A549 (cell line): ENCODE data around the gene MSANTD7. TPM values are rescaled to one million over a fixed set of nuclear protein-coding genes. Genes with fewer than 3 reads are reported as not detected.
A peak's percentile ranks its signal among the peaks of the same experiment; 100 is the strongest.

Experiments
- ATAC-seq, 2 experiments: fragments of 200-7000 bp in 1 of 2; fragments of >200 bp in 1 of 2; cut with Nextera tagmentation in 1 of 2; cut with Tn5 transposase in 1 of 2; 3 replicates each; pipeline versions ENCODE4 v1.8.0 to v1.9.1; 2018 to 2020; ENCODE audit warnings: mild to moderate bottlenecking in 1 of 2, moderate library complexity in 1 of 2
- CTCF ChIA-PET: fragments of 300-600 bp; sonication (Branson Sonifier 250); formaldehyde crosslinking; extraction: SDS; loops from one replicate; lab custom pipeline; 2021; ENCODE audit warnings: antibody characterized with exemption, inconsistent platforms; lab: Yijun Ruan, JAX
- POLR2A ChIA-PET: fragments of 350-600 bp; formaldehyde crosslinking; extraction: SDS; loops from one replicate; lab custom pipeline; 2021; ENCODE audit warnings: antibody characterized with exemption, inconsistent platforms; lab: Yijun Ruan, JAX
- DNase-seq, 2 experiments: peaks; one replicate each; pipeline versions ENCODE4 v3.0.0 to v3.0.0-alpha.2; 2011 to 2016; ENCODE audit warnings: low read depth in 1 of 2, low spot score in 1 of 2
- FAIRE-seq: peaks from 2 replicates; lab custom pipeline; 2011; peaks lifted over from hg19 to GRCh38; lab: Jason Lieb, UNC
- H3K27ac ChIP-seq, 2 experiments: fragments of >200 bp; sonication (Bioruptor Twin); formaldehyde crosslinking; 3 replicates each; pipeline ENCODE4 v1.5.1; 2016 to 2017
- H3K4me1 ChIP-seq: fragments of >200 bp; sonication (Bioruptor Twin); formaldehyde crosslinking; 3 replicates; pipeline ENCODE4 v1.6.1; 2016
- H3K4me2 ChIP-seq: fragments of >200 bp; sonication (Bioruptor Twin); formaldehyde crosslinking; 3 replicates; pipeline ENCODE4 v1.6.1; 2016
- H3K4me3 ChIP-seq: fragments of >200 bp; sonication (Bioruptor Twin); formaldehyde crosslinking; 3 replicates; pipeline ENCODE4 v1.5.1; 2016
- H3K9me3 ChIP-seq: fragments of >200 bp; sonication (Bioruptor Twin); formaldehyde crosslinking; 3 replicates; pipeline ENCODE4 v1.6.1; 2016
- EHMT2 ChIP-seq: fragments of 200-600 bp; sonication (generic); IDR thresholded peaks from 2 replicates; pipeline ENCODE4 v1.6.1; 2016; ENCODE audit warnings: antibody characterized with exemption, low read depth, mild to moderate bottlenecking, moderate library complexity
- EP300 ChIP-seq, 2 experiments: fragments of >200 bp; sonication (Bioruptor Twin); formaldehyde crosslinking; IDR thresholded peaks; 2 replicates in 1 of 2; 3 replicates in 1 of 2; pipeline ENCODE4 v1.6.1; 2016 to 2017
- HDAC2 ChIP-seq: fragments of 200-600 bp; sonication (generic); IDR thresholded peaks from 2 replicates; pipeline ENCODE4 v1.6.1; 2016
- HEYL ChIP-seq: fragments of 250-450 bp; sonication (Bioruptor Pico); IDR thresholded peaks from 2 replicates; pipeline ENCODE4 v1.8.0; 2021; ENCODE audit warnings: mild to moderate bottlenecking, moderate library complexity
- HOXB13 ChIP-seq: fragments of 250-450 bp; sonication (Bioruptor Pico); IDR thresholded peaks from 2 replicates; pipeline ENCODE4 v1.5.0; 2020; ENCODE audit warnings: low read depth, mild to moderate bottlenecking, moderate library complexity
- HOXB5 ChIP-seq: fragments of 250-450 bp; sonication (Bioruptor Pico); IDR thresholded peaks from 2 replicates; pipeline ENCODE4 v1.5.0; 2020; ENCODE audit warnings: mild to moderate bottlenecking, moderate library complexity
- MAFK ChIP-seq: fragments of 450-650 bp; IDR thresholded peaks from 2 replicates; pipeline ENCODE4 v1.6.1; 2014; ENCODE audit not compliant: partially characterized antibody
- MAZ ChIP-seq: fragments of 150-350 bp; IDR thresholded peaks from 2 replicates; pipeline ENCODE4 v1.6.1; 2014; ENCODE audit warnings: antibody characterized with exemption, low read depth, low read length, borderline replicate concordance
- NPAS2 ChIP-seq: fragments of 250-450 bp; sonication (Bioruptor Pico); IDR thresholded peaks from 2 replicates; pipeline ENCODE4 v1.8.0; 2022; ENCODE audit warnings: mild to moderate bottlenecking, moderate library complexity, borderline replicate concordance
- NR3C1 ChIP-seq: fragments of >200 bp; sonication (Bioruptor Twin); formaldehyde crosslinking; IDR thresholded peaks from 3 replicates; pipeline ENCODE4 v1.6.1; 2017
- POLR2A ChIP-seq: IDR thresholded peaks from 2 replicates; pipeline ENCODE4 v1.6.1; 2012; ENCODE audit warnings: mild to moderate bottlenecking, low read length
- RAD21 ChIP-seq, 2 experiments: fragments of >200 bp in 1 of 2; sonication (Bioruptor Twin) in 1 of 2; formaldehyde crosslinking in 1 of 2; IDR thresholded peaks in 1 of 2; conservative IDR thresholded peaks in 1 of 2; 2 replicates in 1 of 2; 3 replicates in 1 of 2; pipeline ENCODE4 v1.6.1; 2012 to 2018; ENCODE audit warnings: inconsistent platforms in 1 of 2
- SREBF2 ChIP-seq: fragments of 450-650 bp; IDR thresholded peaks from 2 replicates; pipeline ENCODE4 v1.6.1; 2014; ENCODE audit warnings: mild to moderate bottlenecking, moderate library complexity
- TFCP2L1 ChIP-seq: fragments of 250-450 bp; sonication (Bioruptor Pico); IDR thresholded peaks from 2 replicates; pipeline ENCODE4 v1.5.0; 2021; ENCODE audit warnings: mild to moderate bottlenecking
- ZFP36 ChIP-seq: fragments of 450-650 bp; IDR thresholded peaks from 2 replicates; pipeline ENCODE4 v1.6.1; 2014; ENCODE audit warnings: borderline replicate concordance; ENCODE audit not compliant: partially characterized antibody
- ZNF302 ChIP-seq: fragments of 250-450 bp; sonication (Bioruptor Pico); IDR thresholded peaks from 2 replicates; pipeline ENCODE4 v1.9.0; 2021; ENCODE audit warnings: inconsistent platforms, mild to moderate bottlenecking, moderate library complexity
- ZSCAN20 ChIP-seq: fragments of 250-450 bp; sonication (Bioruptor Pico); IDR thresholded peaks from 2 replicates; pipeline ENCODE4 v1.8.0; 2022; ENCODE audit warnings: mild to moderate bottlenecking, moderate library complexity
- WGBS: methylation state at CpG from one replicate; pipeline ENCODE4 v1.1.6; 2017; ENCODE audit errors: missing lambda C conversion rate; 5-methylcytosine and 5-hydroxymethylcytosine counted together
- polyA plus RNA-seq, 4 experiments: library from polyadenylated mRNA; depleted of rRNA in 3 of 4; stranded (reverse); fragments of >200 nt; fragmentation: RNase III in 1 of 4; extraction: RNeasy Plus Mini Kit Qiagen cat#74134 plus additional on column Dnase treatment in 1 of 4; gene quantifications; 2 replicates in 3 of 4; 3 replicates in 1 of 4; pipeline ENCODE4 v1.2.3, GENCODE V29; 2011 to 2017
- TF ChIP-seq, protein P1 (sequence below): IDR thresholded peaks from 2 replicates; pipeline ENCODE4 v1.6.1; 2012
- TF ChIP-seq, protein P2 (sequence below): fragments of >200 bp; sonication (Bioruptor Twin); formaldehyde crosslinking; IDR thresholded peaks from 3 replicates; pipeline ENCODE4 v1.6.1; 2016
- TF ChIP-seq, protein P3 (sequence below): fragments of 450-650 bp; IDR thresholded peaks from 2 replicates; pipeline ENCODE4 v1.6.1; 2014; ENCODE audit warnings: antibody characterized with exemption
- TF ChIP-seq, protein P4 (sequence below): fragments of >200 bp; sonication (Bioruptor Twin); formaldehyde crosslinking; IDR thresholded peaks from 3 replicates; pipeline ENCODE4 v1.5.1; 2016
- TF ChIP-seq, protein P5 (sequence below): fragments of 250-450 bp; sonication (Bioruptor Pico); IDR thresholded peaks from 2 replicates; pipeline ENCODE4 v1.5.0; 2021; ENCODE audit warnings: mild to moderate bottlenecking, moderate library complexity, borderline replicate concordance
- TF ChIP-seq, protein P6 (sequence below): fragments of 250-450 bp; sonication (Bioruptor Pico); IDR thresholded peaks from 2 replicates; pipeline ENCODE4 v1.5.0; 2020; ENCODE audit warnings: low read depth, mild to moderate bottlenecking, moderate library complexity

Gene MSANTD7
- polyA plus RNA-seq, 2 of the 4 experiments (the other 2 are of a cell fraction) = 10.9 TPM

DNA sequence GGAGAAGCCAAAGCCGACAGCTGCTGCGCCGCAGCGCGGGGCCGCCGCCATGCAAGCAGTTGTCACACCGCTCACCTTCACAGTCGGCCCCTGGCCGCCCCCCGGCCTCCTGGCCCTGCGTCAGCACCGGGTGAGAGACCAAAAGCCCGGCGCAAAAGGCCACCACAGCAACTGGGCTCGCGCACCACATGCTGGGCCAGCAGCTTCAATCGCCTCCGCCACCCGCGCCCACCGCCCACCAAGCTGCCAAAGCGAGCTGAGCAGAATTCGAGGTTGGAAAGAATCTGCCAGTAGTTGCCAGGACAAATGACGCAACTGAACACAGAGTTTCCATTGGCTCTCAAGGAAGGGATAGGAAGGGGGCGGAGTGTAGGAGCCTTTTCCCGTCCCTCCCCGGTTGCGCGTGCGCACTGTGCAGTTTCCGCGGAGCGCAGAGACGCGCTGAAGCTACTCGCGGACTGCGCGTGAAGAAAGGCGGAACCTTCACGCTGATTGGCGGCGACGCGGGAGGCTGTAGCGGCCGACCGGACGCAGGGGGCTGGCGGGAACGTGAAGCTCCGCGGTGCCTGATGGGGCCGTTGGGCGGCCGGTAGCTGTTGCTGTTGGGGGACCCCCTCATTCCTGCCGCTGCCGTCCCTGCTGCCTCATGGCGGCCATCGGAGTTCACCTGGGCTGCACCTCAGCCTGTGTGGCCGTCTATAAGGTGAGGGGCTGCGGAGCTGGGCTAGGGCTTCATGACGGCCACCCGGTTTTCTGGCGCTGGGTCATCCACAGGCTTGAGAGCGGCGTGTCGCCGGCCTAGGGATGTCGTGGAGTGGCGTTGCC lies at the start of gene MSANTD7, which contains the start of the genes CDNF and HSPA14 (continued):
- TF ChIP-seq HOXB13 (CRISPR knock-in tag) = no peak
- peak; percentile 5 for TF ChIP-seq MAFK

DNA sequence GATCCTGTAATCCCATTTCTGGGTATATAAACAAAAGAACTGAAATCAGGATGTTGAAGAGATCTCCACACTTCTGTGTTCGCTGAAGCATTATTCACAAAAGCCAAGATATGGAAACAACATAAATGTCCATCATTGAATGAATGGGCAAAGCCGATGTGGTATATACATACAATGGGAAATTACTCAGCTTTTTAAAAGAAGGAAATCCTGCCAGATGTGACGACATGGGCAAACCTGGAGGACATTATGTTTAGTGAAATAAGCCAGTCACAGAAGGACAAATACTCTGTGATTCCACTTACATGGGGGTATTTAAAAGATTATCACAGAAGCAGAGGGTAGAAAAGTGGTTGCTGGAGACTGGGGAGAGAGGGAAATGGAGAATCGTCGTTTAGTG lies 39.5 kb upstream of the MSANTD7 start:
- ChIA-PET POLR2A (no interaction called here), CTCF (no interaction called here)
- H3K27ac ChIP-seq = no peak overlapping the region
- ATAC-seq = no peak
- H3K4me2 ChIP-seq = no peak overlapping the region
- no peak for DNase-seq
- FAIRE-seq = no peak
- H3K4me3 ChIP-seq = no peak overlapping the region
- no peaks in the 10 kb centered on the region for H3K4me1 ChIP-seq
- TF ChIP-seq, protein P1, sequence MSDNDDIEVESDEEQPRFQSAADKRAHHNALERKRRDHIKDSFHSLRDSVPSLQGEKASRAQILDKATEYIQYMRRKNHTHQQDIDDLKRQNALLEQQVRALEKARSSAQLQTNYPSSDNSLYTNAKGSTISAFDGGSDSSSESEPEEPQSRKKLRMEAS = no peak
- TF ChIP-seq ZNF302 (CRISPR knock-in tag) (no peak), NR3C1 (no peak)
- no peaks in the 10 kb centered on the region for H3K9me3 ChIP-seq
- 89% methylated on average over 5 of the region's 5 CpGs for WGBS

DNA sequence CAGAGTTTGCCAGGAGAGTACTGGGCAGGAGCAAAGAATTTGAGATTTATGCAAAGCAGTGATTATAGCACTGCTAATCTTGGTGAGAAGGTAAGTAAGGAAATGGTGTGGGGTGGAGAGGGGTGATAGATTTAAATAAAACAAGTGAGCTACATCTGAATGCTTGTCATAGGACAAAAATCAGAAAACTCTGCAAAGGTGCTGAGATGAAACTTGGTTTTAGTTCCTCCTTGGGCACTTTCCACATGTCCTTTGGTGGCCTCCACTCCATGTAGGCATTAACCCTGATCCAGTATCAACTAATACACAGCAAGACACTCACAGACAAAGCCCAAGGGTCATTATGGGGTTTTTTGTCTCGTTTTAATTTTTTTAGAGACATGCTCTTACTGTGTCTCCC lies 37.7 kb upstream of the MSANTD7 start:
- Histone ChIP-seq H3K4me3 (no peak overlapping the region), H3K27ac (peak overlapping the region in 1 of 2 experiments; percentile 52; a peak in 2 of 6 replicates), H3K4me2 (no peak overlapping the region), H3K9me3 (no peaks in the 10 kb centered on the region), H3K4me1 (no peaks in the 10 kb centered on the region)
- ATAC-seq (no peak), FAIRE-seq (no peak), DNase-seq (no peak)
- WGBS = 4% methylated on average over 1 of the region's 1 CpG
- TF ChIP-seq HOXB5 (CRISPR knock-in tag) (no peak), NR3C1 (no peak), SREBF2 (no peak), NPAS2 (CRISPR knock-in tag) (no peak), HDAC2 (no peak)
- ChIA-PET POLR2A (no interaction called here), CTCF (interaction anchor here (0.6 to 1.4 kb wide), 2 partner anchors 12 to 19 kb away, joined by 3 read pairs; no protein-coding TSS in a partner anchor)

DNA sequence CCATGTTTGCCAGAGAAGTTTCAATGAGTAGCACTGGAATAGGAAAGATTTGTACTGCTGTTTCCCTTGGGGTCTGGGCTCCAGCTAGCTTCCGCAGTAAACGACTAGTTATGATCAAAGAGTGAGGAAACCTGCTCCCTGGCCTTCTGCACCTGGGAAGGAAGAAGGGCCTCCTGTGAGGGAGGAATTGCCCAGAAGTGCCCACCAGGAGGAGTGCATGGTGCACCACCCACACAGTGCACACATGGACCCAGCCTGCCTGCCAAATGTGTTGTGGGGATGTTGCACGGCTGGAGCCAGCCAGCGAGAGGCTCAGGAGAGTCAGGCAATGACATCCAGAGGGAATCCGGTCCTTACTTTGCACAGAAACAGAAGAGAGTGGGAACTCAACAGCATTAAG lies 36.4 kb upstream of the MSANTD7 start:
- no peaks in the 10 kb centered on the region for H3K4me1 ChIP-seq
- CTCF ChIA-PET = interaction anchor here (0.8 to 1.5 kb wide), 7 partner anchors 12 to 303 kb away, joined by 3 to 4 read pairs (median 3); no protein-coding TSS in a partner anchor
- no peak overlapping the region for H3K4me3 ChIP-seq
- no peak overlapping the region for H3K4me2 ChIP-seq
- POLR2A ChIA-PET = no interaction called here
- DNase-seq (peak in 1 of 2 experiments; percentile 23), ATAC-seq (peak; percentile 74 to 76; a peak in 5 of 6 replicates), FAIRE-seq (no peak)
- no peaks in the 10 kb centered on the region for H3K9me3 ChIP-seq
- WGBS = 79% methylated on average over 5 of the region's 5 CpGs
- peak overlapping the region in 1 of 2 experiments; percentile 34; a peak in 2 of 6 replicates for H3K27ac ChIP-seq
- TF ChIP-seq NPAS2 (CRISPR knock-in tag) (no peak), EHMT2 (no peak), NR3C1 (no peak), EP300 (IDR thresholded peaks at IDR 0.05) (no peak), TFCP2L1 (CRISPR knock-in tag) (no peak), ZFP36 (no peak), MAZ (no peak), RAD21 (conservative IDR thresholded peaks at IDR 0.05 in 1 of 2, IDR thresholded peaks at IDR 0.05 in 1 of 2) (no peak), MAFK (no peak), ZSCAN20 (no peak), POLR2A (no peak), HEYL (CRISPR knock-in tag) (no peak)
- TF ChIP-seq, protein P2, sequence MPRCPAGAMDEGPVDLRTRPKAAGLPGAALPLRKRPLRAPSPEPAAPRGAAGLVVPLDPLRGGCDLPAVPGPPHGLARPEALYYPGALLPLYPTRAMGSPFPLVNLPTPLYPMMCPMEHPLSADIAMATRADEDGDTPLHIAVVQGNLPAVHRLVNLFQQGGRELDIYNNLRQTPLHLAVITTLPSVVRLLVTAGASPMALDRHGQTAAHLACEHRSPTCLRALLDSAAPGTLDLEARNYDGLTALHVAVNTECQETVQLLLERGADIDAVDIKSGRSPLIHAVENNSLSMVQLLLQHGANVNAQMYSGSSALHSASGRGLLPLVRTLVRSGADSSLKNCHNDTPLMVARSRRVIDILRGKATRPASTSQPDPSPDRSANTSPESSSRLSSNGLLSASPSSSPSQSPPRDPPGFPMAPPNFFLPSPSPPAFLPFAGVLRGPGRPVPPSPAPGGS = no peak
- TF ChIP-seq, protein P3, sequence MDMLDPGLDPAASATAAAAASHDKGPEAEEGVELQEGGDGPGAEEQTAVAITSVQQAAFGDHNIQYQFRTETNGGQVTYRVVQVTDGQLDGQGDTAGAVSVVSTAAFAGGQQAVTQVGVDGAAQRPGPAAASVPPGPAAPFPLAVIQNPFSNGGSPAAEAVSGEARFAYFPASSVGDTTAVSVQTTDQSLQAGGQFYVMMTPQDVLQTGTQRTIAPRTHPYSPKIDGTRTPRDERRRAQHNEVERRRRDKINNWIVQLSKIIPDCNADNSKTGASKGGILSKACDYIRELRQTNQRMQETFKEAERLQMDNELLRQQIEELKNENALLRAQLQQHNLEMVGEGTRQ = no peak
- TF ChIP-seq, protein P4, sequence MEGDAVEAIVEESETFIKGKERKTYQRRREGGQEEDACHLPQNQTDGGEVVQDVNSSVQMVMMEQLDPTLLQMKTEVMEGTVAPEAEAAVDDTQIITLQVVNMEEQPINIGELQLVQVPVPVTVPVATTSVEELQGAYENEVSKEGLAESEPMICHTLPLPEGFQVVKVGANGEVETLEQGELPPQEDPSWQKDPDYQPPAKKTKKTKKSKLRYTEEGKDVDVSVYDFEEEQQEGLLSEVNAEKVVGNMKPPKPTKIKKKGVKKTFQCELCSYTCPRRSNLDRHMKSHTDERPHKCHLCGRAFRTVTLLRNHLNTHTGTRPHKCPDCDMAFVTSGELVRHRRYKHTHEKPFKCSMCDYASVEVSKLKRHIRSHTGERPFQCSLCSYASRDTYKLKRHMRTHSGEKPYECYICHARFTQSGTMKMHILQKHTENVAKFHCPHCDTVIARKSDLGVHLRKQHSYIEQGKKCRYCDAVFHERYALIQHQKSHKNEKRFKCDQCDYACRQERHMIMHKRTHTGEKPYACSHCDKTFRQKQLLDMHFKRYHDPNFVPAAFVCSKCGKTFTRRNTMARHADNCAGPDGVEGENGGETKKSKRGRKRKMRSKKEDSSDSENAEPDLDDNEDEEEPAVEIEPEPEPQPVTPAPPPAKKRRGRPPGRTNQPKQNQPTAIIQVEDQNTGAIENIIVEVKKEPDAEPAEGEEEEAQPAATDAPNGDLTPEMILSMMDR = no peak
- TF ChIP-seq, protein P5, sequence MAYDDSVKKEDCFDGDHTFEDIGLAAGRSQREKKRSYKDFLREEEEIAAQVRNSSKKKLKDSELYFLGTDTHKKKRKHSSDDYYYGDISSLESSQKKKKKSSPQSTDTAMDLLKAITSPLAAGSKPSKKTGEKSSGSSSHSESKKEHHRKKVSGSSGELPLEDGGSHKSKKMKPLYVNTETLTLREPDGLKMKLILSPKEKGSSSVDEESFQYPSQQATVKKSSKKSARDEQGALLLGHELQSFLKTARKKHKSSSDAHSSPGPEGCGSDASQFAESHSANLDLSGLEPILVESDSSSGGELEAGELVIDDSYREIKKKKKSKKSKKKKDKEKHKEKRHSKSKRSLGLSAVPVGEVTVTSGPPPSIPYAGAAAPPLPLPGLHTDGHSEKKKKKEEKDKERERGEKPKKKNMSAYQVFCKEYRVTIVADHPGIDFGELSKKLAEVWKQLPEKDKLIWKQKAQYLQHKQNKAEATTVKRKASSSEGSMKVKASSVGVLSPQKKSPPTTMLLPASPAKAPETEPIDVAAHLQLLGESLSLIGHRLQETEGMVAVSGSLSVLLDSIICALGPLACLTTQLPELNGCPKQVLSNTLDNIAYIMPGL = no peak
- TF ChIP-seq, protein P6, sequence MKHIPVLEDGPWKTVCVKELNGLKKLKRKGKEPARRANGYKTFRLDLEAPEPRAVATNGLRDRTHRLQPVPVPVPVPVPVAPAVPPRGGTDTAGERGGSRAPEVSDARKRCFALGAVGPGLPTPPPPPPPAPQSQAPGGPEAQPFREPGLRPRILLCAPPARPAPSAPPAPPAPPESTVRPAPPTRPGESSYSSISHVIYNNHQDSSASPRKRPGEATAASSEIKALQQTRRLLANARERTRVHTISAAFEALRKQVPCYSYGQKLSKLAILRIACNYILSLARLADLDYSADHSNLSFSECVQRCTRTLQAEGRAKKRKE (CRISPR knock-in tag) = no peak
- TF ChIP-seq, protein P1 = no peak
